Measurements from ENCODE around the gene WDR46. TPM values are rescaled to one million over a fixed set of nuclear protein-coding genes. Genes with fewer than 3 reads are reported as not detected.
A peak's percentile ranks its signal among the peaks of the same experiment; 100 is the strongest.

The WDR46 gene
- total and polyA plus RNA-seq, 2 of the 13 experiments (the other 11 are each of a cell fraction or from before 2014, with no cell fraction given) = 47.4 to 105 TPM

DNA sequence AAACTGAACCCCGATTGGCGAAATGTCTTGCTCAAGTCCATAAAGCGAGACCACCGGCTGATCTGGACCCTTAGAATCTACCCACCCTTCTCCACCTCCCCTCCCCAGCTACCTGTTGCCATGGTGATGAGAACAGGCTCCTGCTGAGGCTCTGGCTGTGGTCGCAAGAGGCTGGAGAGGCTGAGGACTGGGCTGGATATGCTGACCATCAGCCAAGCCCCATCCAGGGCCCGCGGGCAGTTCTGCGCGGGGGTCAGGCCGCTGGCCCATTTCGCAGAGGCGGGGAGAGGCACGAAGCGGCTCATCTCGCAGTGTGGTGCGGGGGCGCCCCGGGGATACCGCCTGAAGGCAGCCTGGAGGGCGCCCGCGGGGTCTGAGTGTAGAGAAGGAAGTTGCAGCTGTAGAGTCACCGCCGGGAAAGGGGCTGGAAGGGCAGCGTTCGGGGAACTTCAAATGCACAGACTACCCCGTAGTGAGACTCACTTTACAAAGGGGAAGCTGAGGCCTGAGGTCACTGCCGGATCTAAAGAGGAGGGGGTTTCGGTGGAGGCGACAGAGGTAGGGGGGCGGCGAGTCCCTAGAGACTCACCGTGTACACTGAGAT lies 24.2 kb upstream of the WDR46 start (continued):
- TF ChIP-seq IRX3 (CRISPR knock-in tag; IDR thresholded peaks at IDR 0.05; ENCODE audit: borderline replicate concordance, low read depth) (no peak), ZNF782 (CRISPR knock-in tag; IDR thresholded peaks at IDR 0.05; ENCODE audit: borderline replicate concordance) (no peak), ZNF280B (CRISPR knock-in tag; IDR thresholded peaks at IDR 0.05; ENCODE audit: borderline replicate concordance) (no peak), REST (IDR thresholded peaks at IDR 0.05; ENCODE audit: borderline replicate concordance in 1 of 2, low read depth in 1 of 2, low read length in 2 of 2) (no peak), HHEX (CRISPR knock-in tag; IDR thresholded peaks at IDR 0.05) (no peak), CC2D1A (CRISPR knock-in tag; IDR thresholded peaks at IDR 0.05) (no peak), ZNF407 (CRISPR knock-in tag; IDR thresholded peaks at IDR 0.05; ENCODE audit: not compliant biosample characterization) (no peak), PITX1 (CRISPR knock-in tag; IDR thresholded peaks at IDR 0.05) (no peak), HNF4G (IDR thresholded peaks at IDR 0.05; ENCODE audit: borderline replicate concordance, low read depth, low read length) (no peak), HNF4G (CRISPR knock-in tag; IDR thresholded peaks at IDR 0.05; ENCODE audit: borderline replicate concordance, low read depth) (no peak), RFX3 (CRISPR knock-in tag; IDR thresholded peaks at IDR 0.05) (peak; percentile 69)
- TF ChIP-seq, protein P1, sequence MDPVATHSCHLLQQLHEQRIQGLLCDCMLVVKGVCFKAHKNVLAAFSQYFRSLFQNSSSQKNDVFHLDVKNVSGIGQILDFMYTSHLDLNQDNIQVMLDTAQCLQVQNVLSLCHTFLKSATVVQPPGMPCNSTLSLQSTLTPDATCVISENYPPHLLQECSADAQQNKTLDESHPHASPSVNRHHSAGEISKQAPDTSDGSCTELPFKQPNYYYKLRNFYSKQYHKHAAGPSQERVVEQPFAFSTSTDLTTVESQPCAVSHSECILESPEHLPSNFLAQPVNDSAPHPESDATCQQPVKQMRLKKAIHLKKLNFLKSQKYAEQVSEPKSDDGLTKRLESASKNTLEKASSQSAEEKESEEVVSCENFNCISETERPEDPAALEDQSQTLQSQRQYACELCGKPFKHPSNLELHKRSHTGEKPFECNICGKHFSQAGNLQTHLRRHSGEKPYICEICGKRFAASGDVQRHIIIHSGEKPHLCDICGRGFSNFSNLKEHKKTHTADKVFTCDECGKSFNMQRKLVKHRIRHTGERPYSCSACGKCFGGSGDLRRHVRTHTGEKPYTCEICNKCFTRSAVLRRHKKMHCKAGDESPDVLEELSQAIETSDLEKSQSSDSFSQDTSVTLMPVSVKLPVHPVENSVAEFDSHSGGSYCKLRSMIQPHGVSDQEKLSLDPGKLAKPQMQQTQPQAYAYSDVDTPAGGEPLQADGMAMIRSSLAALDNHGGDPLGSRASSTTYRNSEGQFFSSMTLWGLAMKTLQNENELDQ (CRISPR knock-in tag; IDR thresholded peaks at IDR 0.05; ENCODE audit: borderline replicate concordance) = no peak
